GM21367 (cell line): Measurements from ENCODE around the gene B4GALNT4.
"Not testable (repeated sequence)": the region's sequence is repeated elsewhere in the genome, so short reads cannot be mapped to it uniquely, and the experiment has no call there.

Experiments used
- ATAC-seq: cut with Tn5 transposase; IDR thresholded peaks from one replicate; pipeline ENCODE4 v1.9.1; 2021; ENCODE audit not compliant: unreplicated experiment

The B4GALNT4 gene

GRCh38 chr11:418343-419247 lies 49.3 kb downstream of the B4GALNT4 start:
- ATAC-seq = no peak

- no peak for ATAC-seq
Measured at GRCh38 chr11:419248-420005, 50.1 kb downstream of the B4GALNT4 start.

GRCh38 chr11:420054-420910 lies 51.0 kb downstream of the B4GALNT4 start:
- ATAC-seq = no peak

- ATAC-seq = no peak
Measured at GRCh38 chr11:420911-421321, 51.6 kb downstream of the B4GALNT4 start.

- ATAC-seq = no peak
Measured at GRCh38 chr11:422249-422656, 53.0 kb downstream of the B4GALNT4 start.

- no peak for ATAC-seq
Measured at GRCh38 chr11:424232-424631, 54.9 kb downstream of the B4GALNT4 start.

- ATAC-seq = not testable (repeated sequence)
Measured at GRCh38 chr11:424766-425165, 55.5 kb downstream of the B4GALNT4 start.

GRCh38 chr11:425301-425700 lies 56.0 kb downstream of the B4GALNT4 start:
- ATAC-seq = no peak

- ATAC-seq = no peak
Measured at GRCh38 chr11:426851-427250, 57.6 kb downstream of the B4GALNT4 start.

- ATAC-seq = no peak
Measured at GRCh38 chr11:428295-428694, 59.0 kb downstream of the B4GALNT4 start.

- no peak for ATAC-seq
Measured at GRCh38 chr11:429391-429790, 60.1 kb downstream of the B4GALNT4 start.

- no peak for ATAC-seq
Measured at GRCh38 chr11:429931-430456, 60.7 kb downstream of the B4GALNT4 start.
